Inflammatory macrophage treated with lipopolysaccharide for 4 hours (primary cell): ENCODE data around the gene SGTA.

Experiments
- DNase-seq: peaks from one replicate; pipeline ENCODE4 v3.0.0-alpha.2; 2020

Gene SGTA

GRCh38 chr19:2768365-2769132 lies 14.5 kb downstream of the SGTA start:
- no peak for DNase-seq

- no peak for DNase-seq
These were observed 15.4 kb downstream of the SGTA start for GRCh38 chr19:2767688-2768087.

GRCh38 chr19:2766594-2767372 lies 16.3 kb downstream of the SGTA start:
- no peak for DNase-seq

- no peak for DNase-seq
These were observed 17.7 kb downstream of the SGTA start for GRCh38 chr19:2765376-2765775.

- DNase-seq: no peak
These were observed 18.1 kb downstream of the SGTA start for GRCh38 chr19:2764945-2765344.

GRCh38 chr19:2763687-2764086 lies 19.4 kb downstream of the SGTA start:
- DNase-seq: no peak

- DNase-seq: no peak
These were observed 20.1 kb downstream of the SGTA start for GRCh38 chr19:2762783-2763496.

- DNase-seq: no peak
These were observed 20.9 kb downstream of the SGTA start for GRCh38 chr19:2761876-2762782.

- DNase-seq: no peak
These were observed 21.8 kb downstream of the SGTA start for GRCh38 chr19:2761309-2761677.

- no peak for DNase-seq
These were observed 23.1 kb downstream of the SGTA start for GRCh38 chr19:2759965-2760364.

GRCh38 chr19:2759362-2759761 lies 23.7 kb downstream of the SGTA start:
- DNase-seq: no peak

GRCh38 chr19:2758601-2759313 lies 24.3 kb downstream of the SGTA start:
- DNase-seq: no peak

- no peak for DNase-seq
These were observed 25.9 kb downstream of the SGTA start for GRCh38 chr19:2756921-2757881.

- DNase-seq: no peak
These were observed 26.6 kb downstream of the SGTA start for GRCh38 chr19:2756477-2756876.

GRCh38 chr19:2755811-2756210 lies 27.3 kb downstream of the SGTA start:
- no peak for DNase-seq

GRCh38 chr19:2755448-2755705 lies 27.7 kb downstream of the SGTA start:
- DNase-seq: no peak

- no peak for DNase-seq
These were observed 28.2 kb downstream of the SGTA start for GRCh38 chr19:2754659-2755447.

- no peak for DNase-seq
These were observed 31.6 kb downstream of the SGTA start for GRCh38 chr19:2751438-2751830.

- peak; percentile 44 for DNase-seq
These were observed 32.1 kb downstream of the SGTA start for GRCh38 chr19:2750808-2751437.

GRCh38 chr19:2747349-2747748 lies 35.7 kb downstream of the SGTA start:
- DNase-seq: no peak
